ENCODE results near the gene NFX1. TPM values are rescaled to one million over a fixed set of nuclear protein-coding genes. Genes with fewer than 3 reads are reported as not detected.

Gene NFX1
- total RNA-seq, 1 donor from 2014 or later, result 14.2 TPM

GRCh38 chr9:33344145-33344544, 53.8 kb downstream of the NFX1 start:
- no peaks in the 10 kb centered on the region for H3K27me3 ChIP-seq
- H3K4me1 ChIP-seq, result no peaks in the 10 kb centered on the region
- no peak overlapping the region for H3K4me3 ChIP-seq
- no peak overlapping the region for H3K27ac ChIP-seq
- H3K9me3 ChIP-seq, result no peaks in the 10 kb centered on the region
- TF ChIP-seq CTCF (IDR thresholded peaks at IDR 0.05), result no peak
- peaks cover 79 to 95% of the 10 kb centered on the region in 2 donors for H3K36me3 ChIP-seq
- DNase-seq (ENCODE audit: low spot score in 2 of 2), result no peak
- intact Hi-C loops (cut with DNase I), result no loop called here

GRCh38 chr9:33346564-33346963, 56.2 kb downstream of the NFX1 start:
- Histone ChIP-seq H3K4me3 (no peak overlapping the region), H3K36me3 (peaks cover 65 to 77% of the 10 kb centered on the region in 2 donors), H3K27me3 (no peaks in the 10 kb centered on the region), H3K4me1 (peaks cover 0 to 6% of the 10 kb centered on the region in 2 donors), H3K27ac (no peak overlapping the region), H3K9me3 (no peaks in the 10 kb centered on the region)
- TF ChIP-seq CTCF (IDR thresholded peaks at IDR 0.05), result no peak
- intact Hi-C loops (cut with DNase I), result no loop called here
- DNase-seq (ENCODE audit: low spot score in 2 of 2), result no peak

- Histone ChIP-seq H3K4me3 (no peak overlapping the region), H3K4me1 (peaks cover 0 to 6% of the 10 kb centered on the region in 2 donors), H3K27ac (peak overlapping the region; percentile 79 to 81), H3K27me3 (no peaks in the 10 kb centered on the region), H3K36me3 (peaks cover 50 to 57% of the 10 kb centered on the region in 2 donors), H3K9me3 (no peaks in the 10 kb centered on the region)
- DNase-seq (ENCODE audit: low spot score in 2 of 2), result no peak
- intact Hi-C loops (cut with DNase I), result no loop called here
- no peak for TF ChIP-seq CTCF (IDR thresholded peaks at IDR 0.05)
Observed at GRCh38 chr9:33348998-33349397, 58.7 kb downstream of the NFX1 start.

GRCh38 chr9:33349743-33350142, 59.4 kb downstream of the NFX1 start:
- H3K27ac ChIP-seq, result peak overlapping the region; percentile 79 to 81
- H3K36me3 ChIP-seq, result peaks cover 44 to 50% of the 10 kb centered on the region in 2 donors
- intact Hi-C loops (cut with DNase I), result no loop called here
- H3K4me3 ChIP-seq, result no peak overlapping the region
- H3K9me3 ChIP-seq, result no peaks in the 10 kb centered on the region
- H3K4me1 ChIP-seq, result peaks cover 0 to 6% of the 10 kb centered on the region in 2 donors
- no peaks in the 10 kb centered on the region for H3K27me3 ChIP-seq
- no peak for DNase-seq (ENCODE audit: low spot score in 2 of 2)
- TF ChIP-seq CTCF (IDR thresholded peaks at IDR 0.05), result no peak

- H3K4me1 ChIP-seq, result peaks cover 0 to 6% of the 10 kb centered on the region in 2 donors
- H3K27ac ChIP-seq, result peak overlapping the region; percentile 79 to 81
- H3K4me3 ChIP-seq, result no peak overlapping the region
- TF ChIP-seq CTCF (IDR thresholded peaks at IDR 0.05), result no peak
- intact Hi-C loops (cut with DNase I), result no loop called here
- peaks cover 38 to 44% of the 10 kb centered on the region in 2 donors for H3K36me3 ChIP-seq
- no peak for DNase-seq (ENCODE audit: low spot score in 2 of 2)
- no peaks in the 10 kb centered on the region for H3K9me3 ChIP-seq
- H3K27me3 ChIP-seq, result no peaks in the 10 kb centered on the region
Observed at GRCh38 chr9:33350310-33350709, 60.0 kb downstream of the NFX1 start.

GRCh38 chr9:33351547-33351946, 61.2 kb downstream of the NFX1 start:
- no peak for DNase-seq (ENCODE audit: low spot score in 2 of 2)
- Histone ChIP-seq H3K27me3 (no peaks in the 10 kb centered on the region), H3K4me3 (no peak overlapping the region), H3K27ac (peak overlapping the region; percentile 59 to 81), H3K9me3 (no peaks in the 10 kb centered on the region), H3K36me3 (peaks cover 31 to 41% of the 10 kb centered on the region in 2 donors), H3K4me1 (peaks cover 0 to 6% of the 10 kb centered on the region in 2 donors)
- intact Hi-C loops (cut with DNase I), result no loop called here
- TF ChIP-seq CTCF (IDR thresholded peaks at IDR 0.05), result no peak

Data from ascending aorta (tissue), 2 donors.